Upper lobe of right lung (tissue), 1 donor: Measurements from ENCODE around the gene GPR179. TPM values are rescaled to one million over a fixed set of nuclear protein-coding genes. Genes with fewer than 3 reads are reported as not detected.

Source experiments
- ATAC-seq: fragments of 200-7000 bp; cut with Tn5 transposase; one replicate; pipeline ENCODE4 v1.9.1; 2020; ENCODE audit warnings: mild to moderate bottlenecking, moderate library complexity
- DNase-seq: peaks from one replicate; pipeline ENCODE4 v3.0.0-alpha.2; 2020
- H3K27ac ChIP-seq: fragments of 200-600 bp; one replicate; pipeline ENCODE4 v1.8.0; 2022
- H3K27me3 ChIP-seq: fragments of 200-600 bp; one replicate; pipeline ENCODE4 v1.8.0; 2022; ENCODE audit warnings: mild to moderate bottlenecking
- H3K36me3 ChIP-seq: fragments of 200-600 bp; one replicate; pipeline ENCODE4 v1.8.0; 2022
- H3K4me1 ChIP-seq: fragments of 200-600 bp; one replicate; pipeline ENCODE4 v1.8.0; 2022
- H3K4me3 ChIP-seq: fragments of 200-600 bp; one replicate; pipeline ENCODE4 v1.8.0; 2022; ENCODE audit warnings: mild to moderate bottlenecking
- H3K9me3 ChIP-seq: fragments of 200-600 bp; one replicate; pipeline ENCODE4 v1.8.0; 2022
- intact Hi-C: fragments of 100-400 bp; cut with DNase I; formaldehyde crosslinking; loops from one replicate; pipeline ENCODE4 v1.11.0; 2022
- long read RNA-seq: library from polyadenylated mRNA; unstranded; transcript quantifications from one replicate; pipeline ENCODE4 v2.0.0, GENCODE V29; 2021
- total RNA-seq: library from RNA; stranded (reverse); fragmentation: NEBNext Ultra II Directional; extraction: Animal tissue kit (Norgen Biotek cat#: 25700); gene quantifications from one replicate; pipeline ENCODE4 v1.2.1, GENCODE V29; 2021
- TF ChIP-seq, protein P1 (sequence below): fragments of 200-600 bp; IDR thresholded peaks from one replicate; pipeline ENCODE4 v1.8.0; 2022; ENCODE audit warnings: antibody characterized with exemption
- donor health status: DM: no; HTN: yes; CAD: no; lungs with severe emphysema.

The GPR179 gene, protein sequence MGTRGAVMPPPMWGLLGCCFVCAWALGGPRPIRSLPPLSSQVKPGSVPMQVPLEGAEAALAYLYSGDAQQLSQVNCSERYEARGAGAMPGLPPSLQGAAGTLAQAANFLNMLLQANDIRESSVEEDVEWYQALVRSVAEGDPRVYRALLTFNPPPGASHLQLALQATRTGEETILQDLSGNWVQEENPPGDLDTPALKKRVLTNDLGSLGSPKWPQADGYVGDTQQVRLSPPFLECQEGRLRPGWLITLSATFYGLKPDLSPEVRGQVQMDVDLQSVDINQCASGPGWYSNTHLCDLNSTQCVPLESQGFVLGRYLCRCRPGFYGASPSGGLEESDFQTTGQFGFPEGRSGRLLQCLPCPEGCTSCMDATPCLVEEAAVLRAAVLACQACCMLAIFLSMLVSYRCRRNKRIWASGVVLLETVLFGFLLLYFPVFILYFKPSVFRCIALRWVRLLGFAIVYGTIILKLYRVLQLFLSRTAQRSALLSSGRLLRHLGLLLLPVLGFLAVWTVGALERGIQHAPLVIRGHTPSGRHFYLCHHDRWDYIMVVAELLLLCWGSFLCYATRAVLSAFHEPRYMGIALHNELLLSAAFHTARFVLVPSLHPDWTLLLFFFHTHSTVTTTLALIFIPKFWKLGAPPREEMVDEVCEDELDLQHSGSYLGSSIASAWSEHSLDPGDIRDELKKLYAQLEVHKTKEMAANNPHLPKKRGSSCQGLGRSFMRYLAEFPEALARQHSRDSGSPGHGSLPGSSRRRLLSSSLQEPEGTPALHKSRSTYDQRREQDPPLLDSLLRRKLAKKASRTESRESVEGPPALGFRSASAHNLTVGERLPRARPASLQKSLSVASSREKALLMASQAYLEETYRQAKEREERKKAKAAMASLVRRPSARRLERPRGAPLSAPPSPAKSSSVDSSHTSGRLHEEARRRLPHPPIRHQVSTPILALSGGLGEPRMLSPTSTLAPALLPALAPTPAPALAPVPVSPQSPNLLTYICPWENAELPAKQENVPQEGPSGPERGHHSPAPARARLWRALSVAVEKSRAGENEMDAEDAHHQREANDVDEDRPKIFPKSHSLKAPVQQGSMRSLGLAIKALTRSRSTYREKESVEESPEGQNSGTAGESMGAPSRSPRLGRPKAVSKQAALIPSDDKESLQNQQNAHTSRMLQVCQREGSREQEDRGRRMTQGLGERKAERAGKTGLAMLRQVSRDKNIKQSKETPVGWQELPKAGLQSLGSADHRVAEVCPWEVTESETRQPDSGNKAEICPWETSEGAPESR (N-terminal part only)
- total RNA-seq, result 0.35 TPM
- long read RNA-seq, result 0 reads

DNA sequence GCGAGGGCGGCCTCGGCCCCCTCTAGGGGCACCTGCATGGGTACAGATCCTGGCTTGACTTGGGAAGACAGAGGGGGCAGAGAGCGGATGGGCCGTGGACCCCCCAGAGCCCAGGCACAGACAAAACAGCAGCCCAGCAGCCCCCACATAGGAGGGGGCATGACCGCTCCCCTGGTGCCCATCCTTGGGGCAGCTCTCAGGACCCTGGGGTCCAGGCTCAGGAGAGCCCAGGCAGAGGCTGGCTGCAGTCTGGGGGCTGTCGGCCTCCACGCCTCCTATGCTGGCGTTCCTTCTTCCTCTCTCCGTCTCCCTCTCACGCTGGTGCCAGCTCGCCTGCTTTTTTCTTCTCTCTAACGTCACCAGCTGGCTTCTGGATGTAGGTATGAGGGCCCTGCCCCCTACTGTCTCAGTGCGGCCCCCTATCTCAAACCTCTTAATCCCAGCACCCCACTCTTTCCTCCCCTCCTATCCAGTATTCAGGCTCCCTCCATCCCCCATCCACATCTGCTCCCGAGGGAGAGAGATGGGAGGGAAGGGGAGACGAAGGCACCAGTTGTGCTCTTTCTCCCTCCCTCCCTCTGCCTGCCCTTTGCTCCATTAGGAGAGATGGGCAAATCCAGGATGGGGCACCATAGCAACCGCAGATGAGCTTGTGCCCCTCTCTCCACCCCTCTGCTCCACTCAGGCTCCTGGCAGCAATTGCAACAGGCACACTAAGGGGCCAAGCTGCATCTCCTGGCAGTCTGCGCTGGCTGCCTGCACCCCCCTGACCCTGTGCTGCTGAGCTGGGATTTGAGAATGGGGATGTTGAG is at the start of gene GPR179:
GPR179 (minus strand) TSS at position 349 of the 812 bp plus-strand sequence; CDS start at position 182, 167 bp downstream.
- TF ChIP-seq, protein P1, sequence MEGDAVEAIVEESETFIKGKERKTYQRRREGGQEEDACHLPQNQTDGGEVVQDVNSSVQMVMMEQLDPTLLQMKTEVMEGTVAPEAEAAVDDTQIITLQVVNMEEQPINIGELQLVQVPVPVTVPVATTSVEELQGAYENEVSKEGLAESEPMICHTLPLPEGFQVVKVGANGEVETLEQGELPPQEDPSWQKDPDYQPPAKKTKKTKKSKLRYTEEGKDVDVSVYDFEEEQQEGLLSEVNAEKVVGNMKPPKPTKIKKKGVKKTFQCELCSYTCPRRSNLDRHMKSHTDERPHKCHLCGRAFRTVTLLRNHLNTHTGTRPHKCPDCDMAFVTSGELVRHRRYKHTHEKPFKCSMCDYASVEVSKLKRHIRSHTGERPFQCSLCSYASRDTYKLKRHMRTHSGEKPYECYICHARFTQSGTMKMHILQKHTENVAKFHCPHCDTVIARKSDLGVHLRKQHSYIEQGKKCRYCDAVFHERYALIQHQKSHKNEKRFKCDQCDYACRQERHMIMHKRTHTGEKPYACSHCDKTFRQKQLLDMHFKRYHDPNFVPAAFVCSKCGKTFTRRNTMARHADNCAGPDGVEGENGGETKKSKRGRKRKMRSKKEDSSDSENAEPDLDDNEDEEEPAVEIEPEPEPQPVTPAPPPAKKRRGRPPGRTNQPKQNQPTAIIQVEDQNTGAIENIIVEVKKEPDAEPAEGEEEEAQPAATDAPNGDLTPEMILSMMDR, result no peak
- Histone ChIP-seq H3K4me1 (no peaks in the 10 kb centered on the region), H3K9me3 (no peaks in the 10 kb centered on the region), H3K36me3 (no peaks in the 10 kb centered on the region), H3K4me3 (no peak within 1 kb of the TSS), H3K27ac (no peak within 1 kb of the TSS), H3K27me3 (no peaks in the 10 kb centered on the region)
- intact Hi-C loops, result no loop called here
- DNase-seq (no peak), ATAC-seq (no peak)

DNA sequence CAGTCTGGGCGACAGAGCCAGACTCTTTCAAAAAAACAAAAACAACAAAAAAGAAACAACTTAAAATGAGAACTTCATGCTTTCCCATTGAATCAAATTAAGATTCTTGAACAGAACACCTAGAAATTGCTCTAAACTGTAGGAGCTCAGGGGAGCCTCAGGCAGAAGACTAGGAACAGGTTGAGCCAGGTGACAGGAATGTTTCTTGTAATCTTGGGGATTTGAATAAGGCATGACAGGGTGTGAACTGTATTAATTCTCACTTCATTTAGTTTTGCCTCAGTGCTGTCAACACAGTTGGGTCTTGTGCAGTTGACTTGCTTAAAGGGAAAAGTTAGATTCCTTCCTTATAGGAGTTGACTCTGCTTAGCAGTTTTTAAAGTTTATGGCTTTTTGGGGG is 35.7 kb upstream of the GPR179 start:
- Histone ChIP-seq H3K4me1 (no peaks in the 10 kb centered on the region), H3K36me3 (peaks cover 44% of the 10 kb centered on the region), H3K27me3 (no peaks in the 10 kb centered on the region), H3K9me3 (no peaks in the 10 kb centered on the region), H3K27ac (no peak overlapping the region), H3K4me3 (no peak overlapping the region)
- no peak for ATAC-seq
- intact Hi-C loops, result no loop called here
- TF ChIP-seq, protein P1, result no peak
- DNase-seq, result no peak

DNA sequence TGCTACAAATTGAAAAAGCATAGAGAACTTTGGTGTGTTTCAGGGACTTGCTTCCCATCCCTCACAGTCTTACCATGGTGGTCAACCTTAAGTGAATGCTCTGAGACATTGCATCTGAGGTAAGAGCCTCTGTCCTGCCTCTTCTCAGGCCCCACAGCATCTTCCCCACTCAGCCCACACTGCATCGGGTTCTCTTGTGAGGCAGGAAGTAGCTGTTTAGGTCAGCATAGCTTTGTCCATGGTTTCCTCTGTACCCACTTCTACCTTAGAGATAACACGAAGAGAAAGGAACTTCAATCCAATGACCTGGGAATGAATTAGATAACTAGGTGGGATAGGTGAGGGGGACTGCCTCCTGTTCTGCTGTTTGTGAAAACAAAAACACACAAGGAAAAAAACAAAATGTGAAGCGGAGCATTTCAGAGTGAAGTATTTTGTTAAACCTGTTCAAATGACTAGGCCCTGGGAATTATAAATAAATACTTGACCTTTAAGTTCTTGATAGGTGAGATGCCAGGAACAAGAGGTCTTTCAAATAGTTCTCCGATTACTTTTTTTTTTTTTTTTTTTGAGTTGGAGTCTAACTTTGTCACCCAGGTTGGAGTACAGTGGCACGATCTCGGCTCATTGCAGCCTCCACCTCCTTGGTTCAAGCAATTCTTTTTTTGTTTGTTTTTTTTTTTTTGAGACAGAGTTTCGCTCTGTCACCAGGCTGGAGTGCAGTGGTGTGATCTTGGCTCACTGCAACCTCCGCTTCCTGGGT is 25.5 kb upstream of the GPR179 start:
- DNase-seq, result no peak
- no peaks in the 10 kb centered on the region for H3K4me1 ChIP-seq

DNA sequence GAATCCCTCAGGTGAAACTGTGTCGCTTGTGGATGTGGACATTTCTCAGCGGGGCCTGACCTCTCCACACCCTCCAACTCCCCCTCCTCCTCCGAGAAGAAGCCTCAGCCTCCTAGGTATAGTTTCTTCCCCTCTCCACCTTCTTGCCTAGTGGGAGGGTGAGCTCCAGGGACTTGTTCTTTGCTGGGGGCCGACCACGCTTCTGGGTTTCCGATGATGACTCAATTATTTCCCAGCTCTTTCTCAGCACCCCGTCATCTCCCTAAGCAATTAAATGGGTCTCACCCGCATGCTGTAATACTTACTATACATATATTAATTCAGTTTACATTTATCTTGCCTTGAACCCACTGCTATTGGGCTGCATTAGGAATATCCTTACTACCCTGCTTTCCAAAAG is 21.0 kb upstream of the GPR179 start:
- Histone ChIP-seq H3K36me3 (peaks cover 64% of the 10 kb centered on the region), H3K4me3 (no peak overlapping the region), H3K9me3 (no peaks in the 10 kb centered on the region), H3K27ac (no peak overlapping the region), H3K27me3 (no peaks in the 10 kb centered on the region), H3K4me1 (peaks cover 3% of the 10 kb centered on the region)
- intact Hi-C loops, result no loop called here
- no peak for DNase-seq
- no peak for ATAC-seq
- TF ChIP-seq, protein P1, result no peak

More for the DNA sequence above, 25.5 kb upstream of the GPR179 start:
- TF ChIP-seq, protein P1, result no peak
- no peak overlapping the region for H3K27ac ChIP-seq
- no peaks in the 10 kb centered on the region for H3K27me3 ChIP-seq
- H3K4me3 ChIP-seq, result no peak overlapping the region
- ATAC-seq, result peak; percentile 36
- no peaks in the 10 kb centered on the region for H3K9me3 ChIP-seq
- intact Hi-C loops, result no loop called here
- H3K36me3 ChIP-seq, result peaks cover 87% of the 10 kb centered on the region
